GM23338 (cell line): ENCODE results near the gene TM9SF4. TPM values are rescaled to one million over a fixed set of nuclear protein-coding genes. Genes with fewer than 3 reads are reported as not detected.

ENCODE experiments used
- ATAC-seq: fragments of 200-7000 bp; cut with Tn5 transposase; 3 replicates; pipeline ENCODE4 v1.9.1; 2020
- DNase-seq: peaks from one replicate; pipeline ENCODE4 v3.0.0-alpha.2; 2015; ENCODE audit warnings: low spot score
- H2AFZ ChIP-seq: fragments of 200-600 bp; sonication (generic); 2 replicates; pipeline ENCODE4 v1.8.0; 2016; ENCODE audit warnings: antibody characterized with exemption, mild to moderate bottlenecking, moderate library complexity
- H3F3A ChIP-seq: fragments of 200-600 bp; sonication (generic); replicated peaks from 2 replicates; pipeline ENCODE4 v1.8.0; 2017; ENCODE audit warnings: antibody characterized with exemption, mixed run types, low read depth
- H3K27ac ChIP-seq: fragments of 200-600 bp; sonication (generic); 2 replicates; pipeline ENCODE4 v1.6.1; 2016; ENCODE audit warnings: low read depth
- H3K27me3 ChIP-seq: fragments of 200-600 bp; sonication (generic); 2 replicates; pipeline ENCODE4 v1.8.0; 2016; ENCODE audit warnings: mild to moderate bottlenecking, mixed run types, moderate library complexity; ENCODE audit not compliant: insufficient read depth
- H3K36me3 ChIP-seq: fragments of 200-600 bp; sonication (generic); 2 replicates; pipeline ENCODE4 v1.8.0; 2016; ENCODE audit warnings: mild to moderate bottlenecking; ENCODE audit not compliant: insufficient read depth
- H3K4me1 ChIP-seq: fragments of 200-600 bp; sonication (generic); 2 replicates; pipeline ENCODE4 v1.8.0; 2016; ENCODE audit warnings: mild to moderate bottlenecking, moderate library complexity; ENCODE audit not compliant: insufficient read depth
- H3K4me2 ChIP-seq: fragments of 200-600 bp; sonication (generic); 2 replicates; pipeline ENCODE4 v1.7.1; 2017; ENCODE audit warnings: mixed run types
- H3K4me3 ChIP-seq: fragments of 200-600 bp; sonication (generic); 2 replicates; pipeline ENCODE4 v1.6.1; 2016; ENCODE audit warnings: mixed run types
- H3K79me2 ChIP-seq: fragments of 200-600 bp; sonication (generic); replicated peaks from 2 replicates; pipeline ENCODE4 v1.8.0; 2017; ENCODE audit warnings: mild to moderate bottlenecking; ENCODE audit not compliant: insufficient read depth
- H3K9me2 ChIP-seq: fragments of 200-600 bp; sonication (generic); 2 replicates; pipeline ENCODE4 v1.8.0; 2017; ENCODE audit not compliant: insufficient read depth
- H4K20me1 ChIP-seq: fragments of 200-600 bp; sonication (generic); replicated peaks from 2 replicates; pipeline ENCODE4 v1.8.0; 2017; ENCODE audit warnings: mild to moderate bottlenecking; ENCODE audit not compliant: insufficient read depth
- H3K27ac Mint-ChIP-seq: 2 replicates; pipeline ENCODE4 v1.8.0; 2020; ENCODE audit warnings: inconsistent platforms, mild to moderate bottlenecking, moderate library complexity, mixed read lengths
- H3K27me3 Mint-ChIP-seq: 3 replicates; pipeline ENCODE4 v1.8.0; 2022; ENCODE audit warnings: low read depth, mild to moderate bottlenecking, moderate library complexity, mixed read lengths, inconsistent platforms; ENCODE audit not compliant: insufficient read depth, poor library complexity
- H3K36me3 Mint-ChIP-seq: 3 replicates; pipeline ENCODE4 v1.8.0; 2021; ENCODE audit warnings: low read depth, mild to moderate bottlenecking, inconsistent platforms, moderate library complexity, mixed read lengths
- H3K4me1 Mint-ChIP-seq: 3 replicates; pipeline ENCODE4 v1.8.0; 2020; ENCODE audit warnings: mild to moderate bottlenecking, inconsistent platforms, mixed read lengths
- H3K4me3 Mint-ChIP-seq: 3 replicates; pipeline ENCODE4 v1.8.0; 2021; ENCODE audit warnings: moderate library complexity, mild to moderate bottlenecking, inconsistent platforms, mixed read lengths
- H3K9me3 Mint-ChIP-seq: 3 replicates; pipeline ENCODE4 v1.8.0; 2020; ENCODE audit warnings: moderate library complexity, mild to moderate bottlenecking, inconsistent platforms, mixed read lengths
- CREB1 ChIP-seq: fragments of 250-450 bp; sonication (Bioruptor Pico); IDR thresholded peaks from 2 replicates; pipeline ENCODE4 v1.5.0; 2020; ENCODE audit warnings: low read depth, mild to moderate bottlenecking, moderate library complexity
- ETS1 ChIP-seq: IDR thresholded peaks from 2 replicates; pipeline ENCODE4 v1.6.1; 2016; ENCODE audit warnings: antibody characterized with exemption
- EZH2 ChIP-seq: fragments of 200-600 bp; sonication (generic); IDR thresholded peaks from one replicate; pipeline ENCODE4 v1.8.0; 2017; ENCODE audit warnings: antibody characterized with exemption, mild to moderate bottlenecking, low read depth; ENCODE audit not compliant: unreplicated experiment
- JUNB ChIP-seq: IDR thresholded peaks from one replicate; pipeline ENCODE4 v1.6.1; 2016; ENCODE audit warnings: antibody characterized with exemption; ENCODE audit not compliant: unreplicated experiment
- POLR2AphosphoS5 ChIP-seq: IDR thresholded peaks from 2 replicates; pipeline ENCODE4 v1.6.1; 2016; ENCODE audit warnings: antibody characterized with exemption, low read depth
- STAT1 ChIP-seq: IDR thresholded peaks from one replicate; pipeline ENCODE4 v1.6.1; 2016; ENCODE audit warnings: antibody characterized with exemption; ENCODE audit not compliant: unreplicated experiment
- ZNF114 ChIP-seq: fragments of 250-450 bp; sonication (Bioruptor Pico); IDR thresholded peaks from 2 replicates; pipeline ENCODE4 v1.5.0; 2020; ENCODE audit warnings: mild to moderate bottlenecking, moderate library complexity
- ZNF331 ChIP-seq: fragments of 250-450 bp; sonication (Bioruptor Pico); IDR thresholded peaks from 2 replicates; pipeline ENCODE4 v1.5.0; 2020; ENCODE audit warnings: low read depth, mild to moderate bottlenecking, moderate library complexity
- ZNF462 ChIP-seq: fragments of 250-450 bp; sonication (Bioruptor Pico); IDR thresholded peaks from 2 replicates; pipeline ENCODE4 v1.5.0; 2020; ENCODE audit warnings: mild to moderate bottlenecking, moderate library complexity
- polyA plus RNA-seq: library from polyadenylated mRNA; unstranded; fragments of >200 nt; fragmentation: Nextera tagmentation; extraction: Ambion mirVana; gene quantifications from 2 replicates; pipeline ENCODE4 v1.2.1, GENCODE V29; 2016
- total RNA-seq: library from RNA; depleted of rRNA; stranded (reverse); fragments of >200 nt; shearing (Covaris generic); gene quantifications from 2 replicates; pipeline ENCODE4 v1.2.3, GENCODE V29; 2014
- TF ChIP-seq, protein P1 (sequence below): IDR thresholded peaks from one replicate; pipeline ENCODE4 v1.6.1; 2018; ENCODE audit warnings: antibody characterized with exemption; ENCODE audit not compliant: unreplicated experiment
- TF ChIP-seq, protein P2 (sequence below), 2 experiments: fragments of 200-600 bp in 1 of 2; sonication (generic) in 1 of 2; conservative IDR thresholded peaks; 2 replicates each; pipeline versions ENCODE4 v1.5.1 to v1.6.1; 2016 to 2017; ENCODE audit warnings: antibody characterized with exemption in 2 of 2, low read depth in 2 of 2, mild to moderate bottlenecking in 2 of 2, moderate library complexity in 1 of 2

Gene TM9SF4
- total and polyA plus RNA-seq, 2 experiments from 2014 or later, result 20.4 to 52.6 TPM

DNA sequence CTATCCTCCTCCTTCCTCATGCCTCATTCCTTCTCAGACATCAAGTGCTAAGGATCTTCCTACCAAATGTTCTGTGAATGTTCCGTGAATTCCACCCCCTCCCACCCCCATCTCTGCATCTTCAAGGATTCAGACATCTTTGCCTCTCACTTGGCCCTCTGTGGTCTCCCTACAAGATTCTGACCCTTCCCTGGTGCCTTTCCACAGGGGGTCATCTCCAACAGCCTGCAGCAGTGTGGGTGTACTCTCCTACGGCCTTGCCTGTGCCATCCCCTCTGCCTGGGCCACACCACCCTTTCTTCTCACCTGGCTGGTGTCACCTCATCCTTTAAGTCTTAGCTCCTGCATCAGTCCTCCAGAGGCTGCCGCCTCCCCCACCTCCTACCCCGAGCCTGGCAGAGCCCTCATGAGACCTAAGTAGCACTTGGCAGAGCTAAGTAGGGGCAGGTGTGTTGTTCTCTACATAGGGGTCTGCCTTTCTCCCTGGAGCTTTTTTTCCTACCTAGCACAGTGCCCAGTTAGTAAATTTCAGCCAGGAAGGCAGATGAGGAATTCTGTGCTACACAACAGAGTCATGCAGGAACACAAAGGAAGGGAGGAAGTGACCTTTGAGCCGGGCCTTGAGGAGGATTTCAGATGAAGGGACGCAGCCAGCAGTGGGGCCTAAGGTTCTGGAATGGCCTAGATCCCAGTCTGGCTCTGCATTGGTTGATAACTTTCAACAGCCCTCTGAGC is 43.1 kb downstream of the TM9SF4 start:
- DNase-seq (no peak), ATAC-seq (no peak)
- H3K4me3 Mint-ChIP-seq, result no peak overlapping the region
- H3K9me3 Mint-ChIP-seq, result no peaks in the 10 kb centered on the region
- H3K36me3 ChIP-seq, result peaks cover 51% of the 10 kb centered on the region
- H3K36me3 Mint-ChIP-seq, result peaks cover 60% of the 10 kb centered on the region
- H3K27ac ChIP-seq, result no peak overlapping the region
- H3K27ac Mint-ChIP-seq, result no peak overlapping the region
- H3K27me3 Mint-ChIP-seq, result peaks cover 15% of the 10 kb centered on the region
- no peaks in the 10 kb centered on the region for H3K27me3 ChIP-seq
- H3F3A ChIP-seq, result peaks cover 15% of the 10 kb centered on the region; the same call in 1 of the 2 replicates
- no peaks in the 10 kb centered on the region for H3K9me2 ChIP-seq
- no peak for TF ChIP-seq JUNB
- no peak for TF ChIP-seq ETS1
- no peak for TF ChIP-seq POLR2AphosphoS5
- TF ChIP-seq STAT1, result no peak
- no peak for TF ChIP-seq ZNF114 (CRISPR knock-in tag)
- no peak for TF ChIP-seq CREB1
- TF ChIP-seq, protein P1, sequence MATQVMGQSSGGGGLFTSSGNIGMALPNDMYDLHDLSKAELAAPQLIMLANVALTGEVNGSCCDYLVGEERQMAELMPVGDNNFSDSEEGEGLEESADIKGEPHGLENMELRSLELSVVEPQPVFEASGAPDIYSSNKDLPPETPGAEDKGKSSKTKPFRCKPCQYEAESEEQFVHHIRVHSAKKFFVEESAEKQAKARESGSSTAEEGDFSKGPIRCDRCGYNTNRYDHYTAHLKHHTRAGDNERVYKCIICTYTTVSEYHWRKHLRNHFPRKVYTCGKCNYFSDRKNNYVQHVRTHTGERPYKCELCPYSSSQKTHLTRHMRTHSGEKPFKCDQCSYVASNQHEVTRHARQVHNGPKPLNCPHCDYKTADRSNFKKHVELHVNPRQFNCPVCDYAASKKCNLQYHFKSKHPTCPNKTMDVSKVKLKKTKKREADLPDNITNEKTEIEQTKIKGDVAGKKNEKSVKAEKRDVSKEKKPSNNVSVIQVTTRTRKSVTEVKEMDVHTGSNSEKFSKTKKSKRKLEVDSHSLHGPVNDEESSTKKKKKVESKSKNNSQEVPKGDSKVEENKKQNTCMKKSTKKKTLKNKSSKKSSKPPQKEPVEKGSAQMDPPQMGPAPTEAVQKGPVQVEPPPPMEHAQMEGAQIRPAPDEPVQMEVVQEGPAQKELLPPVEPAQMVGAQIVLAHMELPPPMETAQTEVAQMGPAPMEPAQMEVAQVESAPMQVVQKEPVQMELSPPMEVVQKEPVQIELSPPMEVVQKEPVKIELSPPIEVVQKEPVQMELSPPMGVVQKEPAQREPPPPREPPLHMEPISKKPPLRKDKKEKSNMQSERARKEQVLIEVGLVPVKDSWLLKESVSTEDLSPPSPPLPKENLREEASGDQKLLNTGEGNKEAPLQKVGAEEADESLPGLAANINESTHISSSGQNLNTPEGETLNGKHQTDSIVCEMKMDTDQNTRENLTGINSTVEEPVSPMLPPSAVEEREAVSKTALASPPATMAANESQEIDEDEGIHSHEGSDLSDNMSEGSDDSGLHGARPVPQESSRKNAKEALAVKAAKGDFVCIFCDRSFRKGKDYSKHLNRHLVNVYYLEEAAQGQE, result no peak
- no peak for TF ChIP-seq ZNF462 (CRISPR knock-in tag)
- no peak for TF ChIP-seq ZNF331
- TF ChIP-seq, protein P2, sequence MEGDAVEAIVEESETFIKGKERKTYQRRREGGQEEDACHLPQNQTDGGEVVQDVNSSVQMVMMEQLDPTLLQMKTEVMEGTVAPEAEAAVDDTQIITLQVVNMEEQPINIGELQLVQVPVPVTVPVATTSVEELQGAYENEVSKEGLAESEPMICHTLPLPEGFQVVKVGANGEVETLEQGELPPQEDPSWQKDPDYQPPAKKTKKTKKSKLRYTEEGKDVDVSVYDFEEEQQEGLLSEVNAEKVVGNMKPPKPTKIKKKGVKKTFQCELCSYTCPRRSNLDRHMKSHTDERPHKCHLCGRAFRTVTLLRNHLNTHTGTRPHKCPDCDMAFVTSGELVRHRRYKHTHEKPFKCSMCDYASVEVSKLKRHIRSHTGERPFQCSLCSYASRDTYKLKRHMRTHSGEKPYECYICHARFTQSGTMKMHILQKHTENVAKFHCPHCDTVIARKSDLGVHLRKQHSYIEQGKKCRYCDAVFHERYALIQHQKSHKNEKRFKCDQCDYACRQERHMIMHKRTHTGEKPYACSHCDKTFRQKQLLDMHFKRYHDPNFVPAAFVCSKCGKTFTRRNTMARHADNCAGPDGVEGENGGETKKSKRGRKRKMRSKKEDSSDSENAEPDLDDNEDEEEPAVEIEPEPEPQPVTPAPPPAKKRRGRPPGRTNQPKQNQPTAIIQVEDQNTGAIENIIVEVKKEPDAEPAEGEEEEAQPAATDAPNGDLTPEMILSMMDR (conservative IDR thresholded peaks at IDR 0.05; ENCODE audit: low read depth in 2 of 2), result no peak
- no peak for TF ChIP-seq EZH2
- H3K79me2 ChIP-seq, result no peaks in the 10 kb centered on the region
- no peak overlapping the region for H3K4me3 ChIP-seq
- H3K4me2 ChIP-seq, result no peak overlapping the region
- H3K4me1 ChIP-seq, result peaks cover 7% of the 10 kb centered on the region; the same call in 1 of the 2 replicates
- H2AFZ ChIP-seq, result no peak overlapping the region
- peaks cover 7% of the 10 kb centered on the region; the same call in 2 of the 3 replicates for H3K4me1 Mint-ChIP-seq
- H4K20me1 ChIP-seq, result peaks cover 17% of the 10 kb centered on the region
